HG02571 (cell line): Measurements from ENCODE around the gene CALCOCO2.
"Not testable (repeated sequence)": the region's sequence is repeated elsewhere in the genome, so short reads cannot be mapped to it uniquely, and the experiment has no call there.

Experiments used
- ATAC-seq: cut with Tn5 transposase; IDR thresholded peaks from one replicate; pipeline ENCODE4 v1.9.1; 2021; ENCODE audit warnings: mild to moderate bottlenecking, moderate library complexity; ENCODE audit not compliant: unreplicated experiment

Gene CALCOCO2, protein sequence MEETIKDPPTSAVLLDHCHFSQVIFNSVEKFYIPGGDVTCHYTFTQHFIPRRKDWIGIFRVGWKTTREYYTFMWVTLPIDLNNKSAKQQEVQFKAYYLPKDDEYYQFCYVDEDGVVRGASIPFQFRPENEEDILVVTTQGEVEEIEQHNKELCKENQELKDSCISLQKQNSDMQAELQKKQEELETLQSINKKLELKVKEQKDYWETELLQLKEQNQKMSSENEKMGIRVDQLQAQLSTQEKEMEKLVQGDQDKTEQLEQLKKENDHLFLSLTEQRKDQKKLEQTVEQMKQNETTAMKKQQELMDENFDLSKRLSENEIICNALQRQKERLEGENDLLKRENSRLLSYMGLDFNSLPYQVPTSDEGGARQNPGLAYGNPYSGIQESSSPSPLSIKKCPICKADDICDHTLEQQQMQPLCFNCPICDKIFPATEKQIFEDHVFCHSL

GRCh38 chr17:48830840-48831548, at the start of gene CALCOCO2:
Gene CALCOCO2 (plus strand): TSS chr17:48831035. CDS start chr17:48841708, 10,673 bp downstream.
- peak; percentile 79 for ATAC-seq

DNA sequence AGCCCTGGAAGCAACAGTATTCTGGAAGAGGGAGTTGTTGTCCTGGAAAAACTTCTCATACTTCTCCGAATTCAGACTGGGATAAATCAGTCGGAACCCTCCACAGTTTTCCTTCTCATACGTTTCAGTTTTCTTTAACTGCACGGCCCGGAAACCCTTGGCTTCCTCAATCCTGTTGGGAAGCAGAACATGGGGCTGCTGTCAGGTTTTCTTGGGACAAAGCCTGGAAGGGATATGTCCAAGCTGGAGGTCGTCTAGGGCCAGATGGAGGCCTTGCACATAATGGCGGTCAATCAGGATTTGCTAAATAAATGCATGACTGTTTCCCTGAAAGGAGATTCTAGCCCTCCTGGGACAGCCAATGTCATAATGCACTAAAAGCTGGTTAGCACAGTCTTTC, 43.0 kb upstream of the CALCOCO2 start:
- ATAC-seq: no peak

DNA sequence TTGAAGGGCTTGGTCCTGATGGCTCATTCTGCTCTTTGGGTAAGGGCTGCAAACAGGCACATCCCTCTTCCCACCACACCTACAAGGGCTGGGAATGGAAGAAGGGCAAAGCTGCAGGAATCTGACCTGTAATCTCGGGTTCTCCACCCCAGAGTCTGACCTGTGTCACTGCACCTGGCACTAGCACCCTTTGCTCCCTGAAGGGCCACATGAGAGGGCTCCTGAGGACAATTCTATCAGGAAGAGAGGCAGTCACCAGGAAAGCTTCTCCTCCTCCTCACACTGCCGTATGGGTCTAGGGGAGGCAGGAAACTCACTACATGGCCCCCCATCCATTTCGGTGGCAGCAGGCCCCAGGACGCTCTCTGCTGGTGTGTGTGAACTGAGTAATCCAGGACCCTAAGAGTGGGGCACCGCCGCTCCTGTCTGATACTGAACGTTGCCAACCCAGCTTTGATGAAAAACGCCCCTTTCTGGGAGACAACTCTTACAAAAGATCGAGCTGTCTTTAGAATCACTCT, 40.2 kb upstream of the CALCOCO2 start:
- ATAC-seq: no peak

DNA sequence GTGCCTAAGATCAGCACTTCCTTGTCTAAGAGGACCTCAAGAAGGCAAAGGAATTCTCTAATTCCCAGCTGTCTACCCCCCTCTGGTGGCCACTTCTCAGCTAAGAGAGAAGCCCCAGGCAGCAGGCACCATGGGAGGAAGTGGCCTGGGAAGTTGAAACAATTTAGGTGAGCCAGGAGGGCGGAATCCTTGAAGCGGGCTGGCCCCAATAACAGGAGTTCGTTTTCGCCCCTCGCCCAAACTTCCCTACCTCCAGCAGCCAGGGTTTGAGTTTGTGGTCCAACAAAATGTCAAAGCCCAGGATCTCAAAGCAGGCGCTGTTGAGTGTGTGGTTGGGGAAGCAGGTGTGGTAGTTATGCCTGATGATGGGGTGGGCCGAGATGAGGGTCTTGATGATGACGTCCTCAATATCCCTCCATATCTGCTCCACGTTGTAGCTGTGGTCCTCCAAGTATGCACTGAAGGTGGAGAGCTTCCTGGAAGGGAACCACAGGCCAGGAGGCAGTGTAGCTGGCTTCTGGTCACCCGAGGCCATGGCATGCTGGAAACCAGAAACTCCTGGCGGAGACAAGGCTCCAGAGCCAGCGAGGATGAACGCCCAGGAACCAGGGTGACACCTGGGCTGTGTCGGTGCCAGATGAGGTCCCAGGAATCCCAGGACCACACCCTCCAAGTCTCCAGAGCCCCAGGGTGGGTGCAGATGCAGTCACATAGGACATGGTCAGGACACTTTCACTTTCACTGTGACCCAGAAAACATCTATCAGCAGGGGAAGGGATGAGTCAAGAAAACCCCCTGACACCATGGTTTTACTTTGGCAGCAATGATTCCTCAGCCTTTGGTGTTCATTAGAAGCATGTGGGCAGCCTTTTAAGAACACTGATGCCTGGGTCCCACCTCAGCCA, 39.5 kb upstream of the CALCOCO2 start:
- ATAC-seq: no peak

- ATAC-seq: no peak
These were observed 38.6 kb upstream of the CALCOCO2 start for GRCh38 chr17:48792033-48792798.

DNA sequence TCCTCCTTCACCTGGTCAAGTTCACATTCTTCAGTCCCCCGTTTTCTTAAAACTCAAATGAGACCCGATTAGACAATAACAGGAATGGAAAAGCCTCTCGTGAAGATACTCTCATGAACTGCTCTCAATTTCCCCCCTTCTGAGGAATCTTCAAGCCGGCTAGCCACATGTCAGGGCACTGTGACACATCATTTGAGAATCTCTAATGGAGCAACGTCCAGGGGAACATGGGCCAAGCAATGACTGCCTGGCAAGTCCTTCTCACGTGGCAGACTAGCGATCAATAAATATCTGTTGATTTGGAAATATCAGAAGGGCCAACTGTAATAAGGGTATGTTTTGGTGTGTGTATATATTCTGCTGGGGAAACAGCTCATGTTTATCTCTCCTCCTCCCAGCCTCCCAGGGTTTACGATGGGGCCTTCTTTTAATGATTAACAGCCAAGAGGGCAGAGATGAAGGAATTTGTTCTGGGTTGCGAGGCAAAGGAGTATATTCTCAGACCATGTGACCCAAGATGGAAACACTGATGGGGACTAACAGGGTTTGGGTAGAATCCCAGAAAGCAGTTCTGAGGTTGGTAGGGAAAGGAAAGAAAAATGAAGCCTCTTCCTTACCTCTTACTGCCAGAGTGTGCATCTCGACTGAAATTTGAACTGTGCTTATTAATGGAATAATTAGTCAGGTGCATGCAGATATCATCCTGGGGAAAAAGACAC, 35.2 kb upstream of the CALCOCO2 start:
- ATAC-seq: no peak

GRCh38 chr17:48796163-48796522, 34.7 kb upstream of the CALCOCO2 start:
- ATAC-seq: not testable (repeated sequence)

DNA sequence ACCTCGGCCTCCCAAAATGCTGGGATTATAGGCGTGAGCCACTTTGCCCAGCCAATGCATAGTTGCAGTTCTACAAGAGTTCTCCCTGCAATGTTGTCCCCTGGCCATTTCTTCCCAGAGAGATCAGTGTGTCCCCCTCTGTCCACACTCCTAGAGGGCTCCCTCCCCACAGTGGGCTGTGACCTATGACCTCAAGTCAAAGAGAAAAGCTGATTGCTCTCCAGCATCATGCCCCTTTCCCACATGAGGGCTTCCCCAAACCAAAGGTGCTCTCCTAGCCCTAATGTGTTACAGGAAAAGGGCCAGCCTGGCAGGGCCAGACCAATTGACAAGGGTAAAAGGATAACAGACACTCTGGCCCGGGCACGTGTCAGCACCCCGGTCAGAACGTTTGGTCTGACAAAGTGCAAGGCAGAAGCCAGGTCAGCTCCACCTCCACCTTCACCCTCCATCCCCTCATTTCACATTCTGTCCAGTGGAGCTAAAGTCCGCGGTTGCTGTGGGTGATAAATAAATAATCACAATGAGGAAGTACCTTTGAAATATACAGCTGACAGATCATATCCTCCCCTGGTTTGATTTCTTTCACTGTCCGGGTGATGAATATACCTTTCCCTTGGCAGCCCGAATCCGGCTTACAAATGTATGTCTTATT, 31.6 kb upstream of the CALCOCO2 start:
- no peak for ATAC-seq

DNA sequence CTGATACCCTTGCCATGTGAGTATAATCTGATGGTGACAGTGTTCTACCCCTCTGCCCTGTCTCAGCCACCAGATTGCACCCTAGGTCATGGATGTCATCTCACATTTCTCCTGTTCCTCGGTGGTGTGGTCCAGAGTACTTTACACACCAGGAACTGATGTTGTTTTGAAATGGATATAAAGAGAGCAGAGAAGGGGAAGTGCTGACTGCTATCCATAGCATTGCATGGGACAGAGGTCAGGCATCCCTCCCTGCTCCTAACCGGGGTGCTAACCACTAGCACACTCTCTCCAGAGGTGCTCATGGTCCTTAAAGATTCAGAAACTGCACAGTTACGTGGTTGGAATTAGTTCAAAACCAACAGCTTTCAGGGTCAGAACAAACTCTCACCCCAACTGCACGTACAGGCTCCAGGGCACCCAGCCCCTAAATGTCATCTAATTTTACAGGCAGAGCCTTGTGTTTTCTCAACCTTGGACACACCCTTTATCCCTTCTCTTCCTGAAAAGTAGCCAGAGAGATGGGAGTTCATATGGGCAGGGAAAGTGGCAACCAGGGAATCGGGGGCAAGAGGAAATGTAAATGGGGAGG, 30.1 kb upstream of the CALCOCO2 start:
- ATAC-seq: no peak

DNA sequence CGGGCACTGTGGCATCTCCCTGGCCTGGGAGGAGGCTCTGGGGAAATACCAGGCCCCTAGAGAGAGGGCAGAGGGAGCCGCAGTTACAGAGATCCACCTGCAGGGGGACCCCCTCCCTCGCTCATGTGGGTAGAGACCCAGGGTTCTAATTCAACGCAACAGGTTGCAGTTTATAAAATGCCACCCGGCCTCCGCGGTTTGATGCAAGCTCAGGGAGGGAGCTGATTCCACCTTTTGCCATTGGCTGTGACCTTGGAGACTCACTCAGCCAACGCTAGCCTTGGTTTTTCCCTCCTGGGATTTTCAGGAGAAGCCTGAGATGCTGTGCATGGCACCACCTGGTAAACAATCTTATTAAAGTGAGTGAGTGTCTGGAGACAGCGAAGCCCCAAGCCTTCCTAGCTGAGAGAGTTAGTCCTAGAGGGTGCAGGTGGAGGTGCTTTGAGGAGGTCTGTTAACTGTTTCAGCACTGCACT, 25.9 kb upstream of the CALCOCO2 start:
- no peak for ATAC-seq

GRCh38 chr17:48809182-48809581, 21.7 kb upstream of the CALCOCO2 start:
- ATAC-seq: no peak

DNA sequence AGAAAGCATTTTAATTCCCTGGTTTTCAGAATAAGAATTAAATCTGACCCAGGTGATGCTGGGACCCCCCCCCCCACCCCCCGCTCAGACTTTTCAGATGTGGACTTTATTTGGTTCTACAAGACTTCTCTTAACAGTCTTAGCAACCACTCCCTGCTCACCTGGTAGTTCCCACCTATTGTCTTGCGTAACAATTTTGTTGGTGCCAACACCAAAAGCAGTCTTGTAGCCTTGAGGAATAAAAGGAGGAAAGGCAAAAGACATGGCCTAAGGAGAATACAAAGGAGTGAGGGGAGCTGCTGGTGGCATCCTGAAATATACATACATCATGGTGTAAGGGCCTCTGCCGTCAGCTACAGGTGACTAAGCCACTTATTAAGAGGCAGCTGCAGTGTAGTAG, 18.8 kb upstream of the CALCOCO2 start:
- ATAC-seq: no peak

- no peak for ATAC-seq
These were observed 16.3 kb upstream of the CALCOCO2 start for GRCh38 chr17:48814504-48814903.

GRCh38 chr17:48815311-48815710, 15.5 kb upstream of the CALCOCO2 start:
- ATAC-seq: no peak

GRCh38 chr17:48816438-48816773, 14.4 kb upstream of the CALCOCO2 start:
- no peak for ATAC-seq

DNA sequence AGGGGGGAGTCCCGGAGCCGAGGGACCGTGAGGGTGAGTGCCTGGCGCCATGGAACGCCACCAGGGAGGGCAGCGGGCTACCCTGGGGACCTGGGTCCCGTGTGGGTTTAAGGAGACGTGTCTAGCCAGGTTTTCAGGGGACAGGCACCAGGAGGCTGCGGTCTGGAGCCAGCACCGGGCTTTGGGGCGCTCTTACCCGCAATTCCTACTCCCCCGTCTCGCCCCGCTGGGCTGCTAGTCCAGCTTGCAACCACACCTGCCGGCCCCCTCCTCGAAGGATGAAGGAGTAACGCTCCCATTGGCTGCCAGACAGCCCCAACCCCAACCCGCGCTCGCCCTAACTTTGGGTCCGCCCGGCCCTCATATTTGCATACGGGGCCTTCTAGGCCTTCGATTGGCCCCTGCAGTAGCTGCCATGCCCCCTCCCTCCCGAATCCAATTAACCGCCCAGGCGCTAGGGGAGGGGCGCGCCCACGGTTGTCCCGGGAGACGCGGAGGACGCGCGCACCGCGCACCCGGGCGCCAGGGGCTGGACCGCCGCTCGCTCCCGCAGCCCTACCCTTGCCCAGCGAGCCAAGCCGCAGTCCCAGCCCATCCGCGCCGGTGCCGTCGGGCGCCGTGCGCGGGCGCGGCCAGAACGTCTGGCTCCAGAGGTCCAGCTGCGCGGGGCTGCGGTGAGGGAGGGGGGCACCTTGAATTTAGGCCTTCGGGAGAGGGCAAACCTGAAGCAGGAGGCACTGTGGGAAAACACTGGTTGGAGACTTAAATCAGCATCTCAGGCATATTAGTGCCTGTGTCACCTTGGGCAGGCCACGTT, 13.9 kb upstream of the CALCOCO2 start, which contains the start of gene TTLL6:
TSS of gene TTLL6 (minus strand) at position 456 of the 817 bp plus-strand sequence. CDS start at position 299, 157 bp downstream.
- ATAC-seq: peak; percentile 85

DNA sequence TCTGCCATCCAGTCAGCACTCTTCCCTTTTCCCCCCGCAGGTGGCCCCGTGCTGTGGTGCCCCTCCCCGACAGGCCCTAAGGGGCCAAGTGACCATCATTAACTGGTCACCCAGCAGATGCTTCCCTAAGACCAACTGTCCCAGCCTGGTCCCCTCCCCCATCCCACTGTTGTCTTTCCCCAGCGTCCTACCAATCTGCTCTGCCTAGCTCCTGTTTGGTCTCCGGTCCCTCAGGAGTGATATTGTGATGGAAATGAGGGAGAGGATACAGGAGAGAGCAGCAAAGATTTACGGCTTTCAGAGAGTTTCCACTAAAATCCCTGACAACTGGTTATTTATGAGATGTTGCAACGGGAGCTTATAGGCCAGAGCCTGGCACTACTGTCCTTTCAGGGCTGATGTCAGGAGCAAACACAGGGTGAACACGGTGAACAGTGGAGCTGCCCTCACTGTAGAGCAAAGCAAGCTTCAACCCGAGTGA, 12.4 kb upstream of the CALCOCO2 start:
- no peak for ATAC-seq

GRCh38 chr17:48819466-48819865, 11.4 kb upstream of the CALCOCO2 start:
- no peak for ATAC-seq
